ENCODE results near the gene DMAC2L. TPM values are rescaled to one million over a fixed set of nuclear protein-coding genes. Genes with fewer than 3 reads are reported as not detected.

The DMAC2L gene
- total RNA-seq, 1 experiment from 2014 or later, result 16.3 TPM

- DNase-seq (ENCODE audit: unreplicated experiment), result peak; percentile 59
- no peak for TF ChIP-seq CTCF (IDR thresholded peaks at IDR 0.05; ENCODE audit: unreplicated experiment)
- POLR2A ChIA-PET, result interaction anchor here (0.7 to 2.4 kb wide), 6 partner anchors 11 to 53 kb away, joined by 3 to 8 read pairs (median 5); partner anchors contain the start of gene CDKL1
- CTCF ChIA-PET, result interaction anchor here (0.6 to 0.7 kb wide), 3 partner anchors 25 to 313 kb away, joined by 3 to 4 read pairs (median 3); no protein-coding TSS in a partner anchor
- H3K9me3 Mint-ChIP-seq (ENCODE audit: unreplicated experiment), result no peaks in the 10 kb centered on the region
- intact Hi-C loops (cut with micrococcal nuclease), result no loop called here
- H3K4me3 Mint-ChIP-seq (ENCODE audit: unreplicated experiment), result no peak overlapping the region
- H3K36me3 Mint-ChIP-seq (ENCODE audit: insufficient read depth, unreplicated experiment), result no peaks in the 10 kb centered on the region
- no peaks in the 10 kb centered on the region for H3K27me3 Mint-ChIP-seq (ENCODE audit: insufficient read depth, unreplicated experiment)
- H3K4me1 Mint-ChIP-seq (ENCODE audit: insufficient read depth, unreplicated experiment), result peaks cover 22% of the 10 kb centered on the region
- BruUV-seq (replicated peaks), result no TSS peak
- peak overlapping the region; percentile 32 for H3K27ac Mint-ChIP-seq (ENCODE audit: low read depth, unreplicated experiment)
Observed at GRCh38 chr14:50344116-50344775, 32.1 kb downstream of the DMAC2L start.

- no TSS peak for BruUV-seq (replicated peaks)
- peaks cover 22% of the 10 kb centered on the region for H3K4me1 Mint-ChIP-seq (ENCODE audit: insufficient read depth, unreplicated experiment)
- CTCF ChIA-PET, result interaction anchor here (0.6 to 0.8 kb wide), 3 partner anchors 196 to 483 kb away, joined by 3 to 4 read pairs (median 3); no protein-coding TSS in a partner anchor
- H3K27ac Mint-ChIP-seq (ENCODE audit: low read depth, unreplicated experiment), result peak overlapping the region; percentile 32
- intact Hi-C loops (cut with micrococcal nuclease), result no loop called here
- no peak for TF ChIP-seq CTCF (IDR thresholded peaks at IDR 0.05; ENCODE audit: unreplicated experiment)
- POLR2A ChIA-PET, result interaction anchor here (0.9 to 1.5 kb wide), 4 partner anchors 12 to 52 kb away, joined by 3 to 8 read pairs (median 3); partner anchors contain the start of gene CDKL1
- H3K27me3 Mint-ChIP-seq (ENCODE audit: insufficient read depth, unreplicated experiment), result no peaks in the 10 kb centered on the region
- no peak for DNase-seq (ENCODE audit: unreplicated experiment)
- no peak overlapping the region for H3K4me3 Mint-ChIP-seq (ENCODE audit: unreplicated experiment)
- H3K9me3 Mint-ChIP-seq (ENCODE audit: unreplicated experiment), result no peaks in the 10 kb centered on the region
- H3K36me3 Mint-ChIP-seq (ENCODE audit: insufficient read depth, unreplicated experiment), result no peaks in the 10 kb centered on the region
Observed at GRCh38 chr14:50344876-50345563, 32.9 kb downstream of the DMAC2L start.

GRCh38 chr14:50345846-50346422, 33.8 kb downstream of the DMAC2L start:
- CTCF ChIA-PET, result interaction anchor here (0.6 kb wide), 1 partner anchor 195 kb away, joined by 4 read pairs; no protein-coding TSS in a partner anchor
- POLR2A ChIA-PET, result interaction anchor here (0.9 to 1.5 kb wide), 3 partner anchors 12 to 51 kb away, joined by 3 to 8 read pairs (median 3); partner anchors contain the start of gene CDKL1
- no TSS peak for BruUV-seq (replicated peaks)

More at GRCh38 chr14:50345846-50346422, 33.8 kb downstream of the DMAC2L start:
- Mint-ChIP-seq H3K36me3 (ENCODE audit: insufficient read depth, unreplicated experiment) (no peaks in the 10 kb centered on the region), H3K4me1 (ENCODE audit: insufficient read depth, unreplicated experiment) (peaks cover 22% of the 10 kb centered on the region), H3K9me3 (ENCODE audit: unreplicated experiment) (no peaks in the 10 kb centered on the region), H3K4me3 (ENCODE audit: unreplicated experiment) (no peak overlapping the region), H3K27me3 (ENCODE audit: insufficient read depth, unreplicated experiment) (no peaks in the 10 kb centered on the region), H3K27ac (ENCODE audit: low read depth, unreplicated experiment) (no peak overlapping the region)
- DNase-seq (ENCODE audit: unreplicated experiment), result no peak
- intact Hi-C loops (cut with micrococcal nuclease), result no loop called here
- TF ChIP-seq CTCF (IDR thresholded peaks at IDR 0.05; ENCODE audit: unreplicated experiment), result no peak
